Mesendoderm (in vitro differentiated cells): ENCODE measurements around the gene GYPC.

ENCODE experiments used
- DNase-seq: peaks from one replicate; pipeline ENCODE4 v3.0.0; 2013
- H2AK5ac ChIP-seq: 2 replicates; pipeline ENCODE4 v1.6.1; 2013; ENCODE audit warnings: low read length, inconsistent platforms
- H2BK120ac ChIP-seq: 2 replicates; pipeline ENCODE4 v1.6.1; 2013; ENCODE audit warnings: low read depth, mild to moderate bottlenecking, low read length, moderate library complexity, mixed read lengths
- H2BK15ac ChIP-seq: replicated peaks from 2 replicates; pipeline ENCODE4 v1.6.1; 2013; ENCODE audit warnings: low read depth, mild to moderate bottlenecking, moderate library complexity
- H2BK5ac ChIP-seq: 2 replicates; pipeline ENCODE4 v1.6.1; 2013; ENCODE audit warnings: low read length, inconsistent platforms
- H3K18ac ChIP-seq: 2 replicates; pipeline ENCODE4 v1.6.1; 2013; ENCODE audit warnings: mild to moderate bottlenecking, low read length, mixed read lengths
- H3K23ac ChIP-seq: one replicate; pipeline ENCODE4 v1.6.1; 2013; ENCODE audit warnings: low read length
- H3K27ac ChIP-seq: 2 replicates; pipeline ENCODE4 v1.5.1; 2013; ENCODE audit warnings: low read depth, mild to moderate bottlenecking, inconsistent platforms, low read length, moderate library complexity
- H3K27me3 ChIP-seq: 2 replicates; pipeline ENCODE4 v1.6.1; 2013; ENCODE audit warnings: low read length, control low read depth, mild to moderate bottlenecking, inconsistent platforms; ENCODE audit not compliant: insufficient read depth, poor library complexity
- H3K36me3 ChIP-seq: 2 replicates; pipeline ENCODE4 v1.6.1; 2013; ENCODE audit warnings: low read length, inconsistent platforms; ENCODE audit not compliant: control insufficient read depth, insufficient read depth
- H3K4ac ChIP-seq: one replicate; pipeline ENCODE4 v1.6.1; 2013; ENCODE audit warnings: low read depth, mild to moderate bottlenecking, low read length, moderate library complexity
- H3K4me1 ChIP-seq: 2 replicates; pipeline ENCODE4 v1.6.1; 2013; ENCODE audit warnings: low read depth, low read length, inconsistent platforms; ENCODE audit not compliant: control insufficient read depth
- H3K4me2 ChIP-seq: 2 replicates; pipeline ENCODE4 v1.6.1; 2013; ENCODE audit warnings: low read length
- H3K4me3 ChIP-seq: 2 replicates; pipeline ENCODE4 v1.5.1; 2013; ENCODE audit warnings: mild to moderate bottlenecking, low read length
- H3K56ac ChIP-seq: one replicate; pipeline ENCODE4 v1.6.1; 2013; ENCODE audit warnings: low read length
- H3K79me1 ChIP-seq: 2 replicates; pipeline ENCODE4 v1.6.1; 2013; ENCODE audit warnings: low read length, inconsistent platforms
- H3K79me2 ChIP-seq: 2 replicates; pipeline ENCODE4 v1.6.1; 2013; ENCODE audit warnings: mild to moderate bottlenecking, low read length; ENCODE audit not compliant: control insufficient read depth, insufficient read depth
- H3K9ac ChIP-seq: 2 replicates; pipeline ENCODE4 v1.6.1; 2013; ENCODE audit warnings: low read length, inconsistent platforms
- H4K5ac ChIP-seq: one replicate; pipeline ENCODE4 v1.6.1; 2013; ENCODE audit warnings: low read length
- H4K8ac ChIP-seq: one replicate; pipeline ENCODE4 v1.6.1; 2013; ENCODE audit warnings: low read depth, mild to moderate bottlenecking, control low read depth, low read length, moderate library complexity
- WGBS: extraction: QIAGEN DNeasy Blood & Tissue Kit; methylation state at CpG from one replicate; pipeline ENCODE4 v1.1.7; 2013; ENCODE audit warnings: low lambda C conversion rate, missing lambda C conversion rate; ENCODE audit not compliant: insufficient coverage; ENCODE audit errors: extremely low coverage; 5-methylcytosine and 5-hydroxymethylcytosine counted together

GYPC gene

GRCh38 chr2:126722546-126722945, 66.6 kb downstream of the GYPC start:
- Histone ChIP-seq H3K27ac (no peak overlapping the region), H2AK5ac (no peak overlapping the region), H4K8ac (no peak overlapping the region), H3K18ac (no peak overlapping the region), H3K4ac (no peak overlapping the region), H3K4me3 (no peak overlapping the region), H3K23ac (no peak overlapping the region), H2BK120ac (no peak overlapping the region), H3K4me2 (no peak overlapping the region), H3K27me3 (no peaks in the 10 kb centered on the region), H2BK15ac (no peak overlapping the region), H3K4me1 (no peaks in the 10 kb centered on the region), H3K79me2 (no peaks in the 10 kb centered on the region), H3K56ac (no peak overlapping the region), H4K5ac (no peak overlapping the region), H3K36me3 (no peaks in the 10 kb centered on the region), H3K9ac (no peak overlapping the region), H2BK5ac (no peak overlapping the region), H3K79me1 (no peaks in the 10 kb centered on the region)
- WGBS, result no CpG with 5 or more reads among the region's 4 CpGs
- no peak for DNase-seq

GRCh38 chr2:126723281-126723815, 67.4 kb downstream of the GYPC start:
- Histone ChIP-seq H3K23ac (no peak overlapping the region), H4K8ac (no peak overlapping the region), H4K5ac (no peak overlapping the region), H3K27ac (no peak overlapping the region), H3K79me2 (no peaks in the 10 kb centered on the region), H3K9ac (no peak overlapping the region), H2BK5ac (no peak overlapping the region), H3K4ac (no peak overlapping the region), H2AK5ac (no peak overlapping the region), H3K18ac (no peak overlapping the region), H2BK15ac (no peak overlapping the region), H3K79me1 (no peaks in the 10 kb centered on the region), H3K4me1 (no peaks in the 10 kb centered on the region), H3K4me2 (no peak overlapping the region), H3K4me3 (no peak overlapping the region), H3K27me3 (no peaks in the 10 kb centered on the region), H2BK120ac (no peak overlapping the region), H3K36me3 (no peaks in the 10 kb centered on the region), H3K56ac (no peak overlapping the region)
- no CpG with 5 or more reads among the region's 2 CpGs for WGBS
- DNase-seq, result no peak

- no peak overlapping the region for H3K9ac ChIP-seq
- H4K8ac ChIP-seq, result no peak overlapping the region
- no peak overlapping the region for H2AK5ac ChIP-seq
- H2BK5ac ChIP-seq, result no peak overlapping the region
- no peak overlapping the region for H2BK120ac ChIP-seq
- no peaks in the 10 kb centered on the region for H3K36me3 ChIP-seq
- H2BK15ac ChIP-seq, result no peak overlapping the region
- H3K4me3 ChIP-seq, result no peak overlapping the region
- no peak overlapping the region for H3K18ac ChIP-seq
- H3K56ac ChIP-seq, result no peak overlapping the region
- H3K4me2 ChIP-seq, result no peak overlapping the region
- no peak overlapping the region for H3K27ac ChIP-seq
- no peaks in the 10 kb centered on the region for H3K4me1 ChIP-seq
- no peak overlapping the region for H3K4ac ChIP-seq
- H3K79me1 ChIP-seq, result no peaks in the 10 kb centered on the region
- H3K79me2 ChIP-seq, result no peaks in the 10 kb centered on the region
- H3K27me3 ChIP-seq, result no peaks in the 10 kb centered on the region
- H3K23ac ChIP-seq, result no peak overlapping the region
- H4K5ac ChIP-seq, result no peak overlapping the region
- DNase-seq, result no peak
These were observed 69.6 kb downstream of the GYPC start for GRCh38 chr2:126725580-126725979.

- Histone ChIP-seq H3K9ac (no peak overlapping the region), H3K4me2 (no peak overlapping the region), H3K23ac (no peak overlapping the region), H4K5ac (no peak overlapping the region), H2BK120ac (no peak overlapping the region), H3K56ac (no peak overlapping the region), H3K36me3 (no peaks in the 10 kb centered on the region), H2BK5ac (no peak overlapping the region), H3K79me2 (no peaks in the 10 kb centered on the region), H4K8ac (no peak overlapping the region), H3K18ac (no peak overlapping the region), H3K4me1 (no peaks in the 10 kb centered on the region), H3K79me1 (no peaks in the 10 kb centered on the region), H3K4me3 (no peak overlapping the region), H3K4ac (no peak overlapping the region), H3K27me3 (no peaks in the 10 kb centered on the region), H3K27ac (no peak overlapping the region), H2AK5ac (no peak overlapping the region), H2BK15ac (no peak overlapping the region)
- no peak for DNase-seq
- no CpG with 5 or more reads among the region's 4 CpGs for WGBS
These were observed 73.9 kb downstream of the GYPC start for GRCh38 chr2:126729896-126730295.

GRCh38 chr2:126730655-126731054, 74.7 kb downstream of the GYPC start:
- H3K18ac ChIP-seq, result no peak overlapping the region
- no peak overlapping the region for H2BK5ac ChIP-seq
- H2AK5ac ChIP-seq, result no peak overlapping the region
- H3K4me3 ChIP-seq, result no peak overlapping the region
- DNase-seq, result no peak
- no peak overlapping the region for H3K23ac ChIP-seq
- H4K8ac ChIP-seq, result no peak overlapping the region
- H2BK120ac ChIP-seq, result no peak overlapping the region
- WGBS, result no CpG with 5 or more reads among the region's 5 CpGs
- H3K4me1 ChIP-seq, result no peaks in the 10 kb centered on the region
- no peak overlapping the region for H3K27ac ChIP-seq
- no peak overlapping the region for H3K4me2 ChIP-seq
- H2BK15ac ChIP-seq, result no peak overlapping the region
- no peaks in the 10 kb centered on the region for H3K27me3 ChIP-seq
- H3K4ac ChIP-seq, result no peak overlapping the region
- H3K56ac ChIP-seq, result no peak overlapping the region
- H3K79me2 ChIP-seq, result no peaks in the 10 kb centered on the region
- H3K9ac ChIP-seq, result no peak overlapping the region
- H4K5ac ChIP-seq, result no peak overlapping the region
- H3K36me3 ChIP-seq, result no peaks in the 10 kb centered on the region
- H3K79me1 ChIP-seq, result no peaks in the 10 kb centered on the region

GRCh38 chr2:126731353-126731752, 75.4 kb downstream of the GYPC start:
- H3K9ac ChIP-seq, result no peak overlapping the region
- no peaks in the 10 kb centered on the region for H3K4me1 ChIP-seq
- H2BK120ac ChIP-seq, result no peak overlapping the region
- H3K27ac ChIP-seq, result no peak overlapping the region
- no peaks in the 10 kb centered on the region for H3K27me3 ChIP-seq
- no peaks in the 10 kb centered on the region for H3K79me1 ChIP-seq
- H3K36me3 ChIP-seq, result no peaks in the 10 kb centered on the region
- no peak overlapping the region for H4K8ac ChIP-seq
- H2BK15ac ChIP-seq, result no peak overlapping the region
- no CpG with 5 or more reads among the region's 5 CpGs for WGBS
- H3K4me2 ChIP-seq, result no peak overlapping the region
- no peak overlapping the region for H3K56ac ChIP-seq
- H3K23ac ChIP-seq, result no peak overlapping the region
- no peak overlapping the region for H4K5ac ChIP-seq
- no peak overlapping the region for H3K4ac ChIP-seq
- H3K18ac ChIP-seq, result no peak overlapping the region
- no peak overlapping the region for H2AK5ac ChIP-seq
- DNase-seq, result no peak
- no peak overlapping the region for H3K4me3 ChIP-seq
- no peak overlapping the region for H2BK5ac ChIP-seq
- no peaks in the 10 kb centered on the region for H3K79me2 ChIP-seq
